ENCODE measurements around the gene KHDC3L.

KHDC3L gene

DNA sequence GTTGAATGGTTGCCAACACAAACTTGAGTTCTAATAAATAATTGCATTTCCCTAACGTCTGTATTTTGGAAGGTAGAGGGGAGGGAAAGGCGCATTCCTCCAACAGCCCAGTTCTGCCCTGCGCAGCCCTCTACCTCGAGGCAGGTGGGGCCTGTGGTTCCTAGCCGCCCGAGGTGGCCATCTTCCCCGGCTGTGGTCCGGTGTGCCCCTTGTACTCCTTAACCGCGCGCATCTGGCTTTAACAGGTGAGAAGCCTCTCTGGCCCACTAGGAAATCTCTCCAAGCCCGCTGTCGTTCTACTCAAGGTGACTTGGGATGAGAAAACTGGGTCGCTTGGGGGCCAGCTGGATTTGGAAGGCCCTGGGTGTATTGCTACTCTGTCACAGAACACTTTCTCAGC lies 1.7 kb downstream of the KHDC3L start:
- TF ChIP-seq, protein P1, sequence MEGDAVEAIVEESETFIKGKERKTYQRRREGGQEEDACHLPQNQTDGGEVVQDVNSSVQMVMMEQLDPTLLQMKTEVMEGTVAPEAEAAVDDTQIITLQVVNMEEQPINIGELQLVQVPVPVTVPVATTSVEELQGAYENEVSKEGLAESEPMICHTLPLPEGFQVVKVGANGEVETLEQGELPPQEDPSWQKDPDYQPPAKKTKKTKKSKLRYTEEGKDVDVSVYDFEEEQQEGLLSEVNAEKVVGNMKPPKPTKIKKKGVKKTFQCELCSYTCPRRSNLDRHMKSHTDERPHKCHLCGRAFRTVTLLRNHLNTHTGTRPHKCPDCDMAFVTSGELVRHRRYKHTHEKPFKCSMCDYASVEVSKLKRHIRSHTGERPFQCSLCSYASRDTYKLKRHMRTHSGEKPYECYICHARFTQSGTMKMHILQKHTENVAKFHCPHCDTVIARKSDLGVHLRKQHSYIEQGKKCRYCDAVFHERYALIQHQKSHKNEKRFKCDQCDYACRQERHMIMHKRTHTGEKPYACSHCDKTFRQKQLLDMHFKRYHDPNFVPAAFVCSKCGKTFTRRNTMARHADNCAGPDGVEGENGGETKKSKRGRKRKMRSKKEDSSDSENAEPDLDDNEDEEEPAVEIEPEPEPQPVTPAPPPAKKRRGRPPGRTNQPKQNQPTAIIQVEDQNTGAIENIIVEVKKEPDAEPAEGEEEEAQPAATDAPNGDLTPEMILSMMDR (IDR thresholded peaks at IDR 0.05): no peak
- no peaks in the 10 kb centered on the region for H3K27me3 ChIP-seq
- H3K9me3 ChIP-seq: no peaks in the 10 kb centered on the region
- DNase-seq: no peak
- intact Hi-C loops (cut with DNase I; ENCODE audit: low total_unique reads): no loop called here
- no peaks in the 10 kb centered on the region for H3K4me1 ChIP-seq
- no peaks in the 10 kb centered on the region for H3K36me3 ChIP-seq
- H3K4me3 ChIP-seq: no peak overlapping the region
- no peak overlapping the region for H3K27ac ChIP-seq

DNA sequence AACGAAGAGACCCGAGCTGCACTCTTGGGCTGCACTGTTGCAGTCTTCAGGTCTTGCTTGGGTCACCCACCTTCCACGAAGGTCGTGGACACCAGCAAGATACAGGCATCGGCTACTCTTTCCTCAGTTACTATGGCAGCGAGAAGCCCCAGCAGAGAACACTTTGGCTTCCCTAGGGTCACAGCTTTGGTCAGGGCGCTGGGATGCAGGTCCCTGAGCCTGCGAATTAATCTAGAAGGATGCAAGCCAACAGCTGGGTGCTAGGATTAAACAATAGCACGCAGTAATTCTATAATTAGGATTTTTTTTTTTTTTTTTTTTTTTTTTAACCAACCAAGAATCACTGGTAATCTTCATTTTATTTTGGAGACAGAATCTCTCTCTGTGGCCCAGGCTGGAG lies 2.1 kb downstream of the KHDC3L start:
- TF ChIP-seq, protein P1 (IDR thresholded peaks at IDR 0.05): no peak
- no peaks in the 10 kb centered on the region for H3K36me3 ChIP-seq
- no peak for DNase-seq
- no peak overlapping the region for H3K4me3 ChIP-seq
- H3K27ac ChIP-seq: no peak overlapping the region
- no peaks in the 10 kb centered on the region for H3K4me1 ChIP-seq
- no peaks in the 10 kb centered on the region for H3K27me3 ChIP-seq
- intact Hi-C loops (cut with DNase I; ENCODE audit: low total_unique reads): no loop called here
- H3K9me3 ChIP-seq: no peaks in the 10 kb centered on the region

DNA sequence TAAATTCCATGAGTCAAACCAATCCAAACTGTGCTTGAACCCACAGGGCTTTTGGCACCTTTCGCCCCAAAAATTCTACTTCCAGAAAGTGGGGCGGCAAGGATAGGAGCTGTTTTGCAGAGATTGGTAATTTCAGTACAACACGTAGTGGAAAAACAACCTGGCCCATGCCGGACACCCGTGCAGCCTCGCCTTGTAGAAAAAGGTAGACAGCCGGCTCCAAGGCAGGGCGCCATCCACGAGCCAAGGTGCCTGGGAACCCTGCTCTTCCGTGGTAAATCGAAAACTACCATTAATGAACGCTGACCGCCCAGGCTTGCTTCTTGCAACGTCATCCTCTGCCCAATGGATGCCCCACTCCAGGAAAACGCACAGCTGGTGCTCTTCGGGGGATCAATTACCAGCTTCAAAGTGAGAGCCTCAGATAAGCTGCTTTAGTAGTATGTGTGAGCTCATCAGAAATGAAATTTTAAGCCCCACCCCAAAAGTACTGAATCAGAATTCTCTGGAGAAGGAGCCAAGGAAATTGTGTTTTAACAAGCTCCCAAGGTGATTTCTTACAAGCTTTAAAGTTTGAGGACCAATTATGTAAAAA lies 5.4 kb downstream of the KHDC3L start:
- Histone ChIP-seq H3K4me3 (no peak overlapping the region), H3K9me3 (peaks cover 5 to 18% (median 14%) of the 10 kb centered on the region in 3 donors), H3K27ac (no peak overlapping the region), H3K27me3 (no peaks in the 10 kb centered on the region), H3K4me1 (no peaks in the 10 kb centered on the region), H3K36me3 (no peaks in the 10 kb centered on the region)
- intact Hi-C loops (cut with DNase I; ENCODE audit: low total_unique reads): no loop called here
- TF ChIP-seq, protein P1 (IDR thresholded peaks at IDR 0.05): no peak
- no peak for DNase-seq

DNA sequence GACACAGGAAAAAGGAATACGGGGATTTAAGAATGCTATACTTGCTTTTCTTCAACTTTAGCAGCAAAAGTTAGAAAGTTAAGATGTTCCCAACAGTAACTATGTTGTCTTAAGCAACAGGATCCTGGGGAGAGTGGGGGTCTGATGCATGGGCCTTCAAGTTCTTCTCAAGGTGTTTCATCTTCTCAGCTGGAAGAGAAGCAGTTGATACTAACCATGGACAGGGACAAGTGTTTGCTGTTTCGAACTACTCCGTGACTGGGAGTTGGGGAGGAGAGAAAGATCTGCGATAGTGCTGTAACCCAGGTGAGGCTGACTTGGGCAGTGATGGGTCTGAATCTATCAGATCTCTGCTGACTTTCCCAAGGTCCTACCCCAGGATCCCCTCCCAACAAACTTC lies 6.2 kb downstream of the KHDC3L start:
- TF ChIP-seq, protein P1 (IDR thresholded peaks at IDR 0.05): no peak
- Histone ChIP-seq H3K27me3 (no peaks in the 10 kb centered on the region), H3K9me3 (peaks cover 5 to 18% (median 14%) of the 10 kb centered on the region in 3 donors), H3K36me3 (no peaks in the 10 kb centered on the region), H3K27ac (no peak overlapping the region), H3K4me3 (no peak overlapping the region), H3K4me1 (no peaks in the 10 kb centered on the region)
- DNase-seq: no peak
- intact Hi-C loops (cut with DNase I; ENCODE audit: low total_unique reads): no loop called here

DNA sequence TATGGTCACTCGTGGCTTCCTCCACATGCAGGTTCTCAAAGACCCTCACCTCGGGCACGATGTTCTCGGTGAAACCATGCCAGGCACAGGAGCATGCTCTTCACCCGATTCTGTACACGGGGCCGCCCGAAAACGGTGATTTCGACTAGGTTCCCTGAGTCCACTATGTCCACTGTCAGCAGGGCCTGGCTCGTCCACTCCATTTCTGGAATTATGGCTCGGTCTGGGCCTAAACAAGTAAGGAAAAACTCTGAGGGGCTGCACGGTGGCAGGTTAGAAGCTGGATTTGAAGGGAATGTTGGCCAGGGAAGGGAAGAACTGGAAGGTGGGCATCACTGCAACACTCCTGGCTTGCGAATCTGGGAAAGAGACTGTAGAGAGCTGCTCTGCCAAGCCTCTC lies 6.7 kb downstream of the KHDC3L start:
- H3K4me1 ChIP-seq: no peaks in the 10 kb centered on the region
- intact Hi-C loops (cut with DNase I; ENCODE audit: low total_unique reads): no loop called here
- peaks cover 5 to 18% (median 14%) of the 10 kb centered on the region in 3 donors for H3K9me3 ChIP-seq
- TF ChIP-seq, protein P1 (IDR thresholded peaks at IDR 0.05): no peak
- no peaks in the 10 kb centered on the region for H3K27me3 ChIP-seq
- DNase-seq: no peak
- H3K27ac ChIP-seq: no peak overlapping the region
- H3K36me3 ChIP-seq: no peaks in the 10 kb centered on the region
- H3K4me3 ChIP-seq: no peak overlapping the region

DNA sequence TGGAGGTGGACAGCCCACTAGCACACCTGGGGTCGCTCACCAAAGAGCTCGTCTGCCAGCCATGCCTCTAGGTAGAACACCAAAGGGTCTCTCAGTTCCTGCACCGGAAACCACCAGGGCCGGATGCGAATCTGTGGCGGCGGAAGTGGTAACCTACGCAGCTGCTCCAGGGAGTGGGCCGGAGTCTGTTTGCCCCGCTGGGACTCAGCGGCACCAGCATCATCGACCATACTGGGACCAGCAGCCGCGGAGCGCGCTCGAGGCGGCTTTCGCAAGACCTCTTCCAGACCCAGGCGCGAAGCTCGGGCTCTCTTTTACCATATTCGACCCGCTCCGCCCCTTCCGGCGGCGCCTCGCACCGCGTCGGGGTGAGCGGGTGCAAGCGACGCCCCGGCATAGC lies 7.1 kb downstream of the KHDC3L start, which contains the start of gene OOEP:
Gene OOEP (minus strand): TSS at position 335 of the 400 bp plus-strand sequence. CDS start 105 bp downstream, at position 230.
- H3K9me3 ChIP-seq: peaks cover 5 to 18% (median 14%) of the 10 kb centered on the region in 3 donors
- TF ChIP-seq, protein P1 (IDR thresholded peaks at IDR 0.05): no peak
- no peaks in the 10 kb centered on the region for H3K27me3 ChIP-seq
- intact Hi-C loops (cut with DNase I; ENCODE audit: low total_unique reads): no loop called here
- no peaks in the 10 kb centered on the region for H3K4me1 ChIP-seq
- H3K36me3 ChIP-seq: no peaks in the 10 kb centered on the region
- no peak within 1 kb of the TSS for H3K27ac ChIP-seq
- no peak within 1 kb of the TSS for H3K4me3 ChIP-seq
- no peak for DNase-seq

Data from tibial artery (tissue), 4 donors.